HepG2 (cell line): ENCODE measurements around the gene ZBTB32. TPM values are rescaled to one million over a fixed set of nuclear protein-coding genes. Genes with fewer than 3 reads are reported as not detected.
A peak's percentile ranks its signal among the peaks of the same experiment; 100 is the strongest.

Experiments
- CHD2 ChIP-seq: IDR thresholded peaks from 2 replicates; pipeline ENCODE4 v1.6.1; 2011; ENCODE audit warnings: low read depth, low read length, improper control_type of control experiment
- FUBP1 ChIP-seq: sonication (generic); formaldehyde crosslinking; IDR thresholded peaks from 2 replicates; pipeline ENCODE4 v1.5.1; 2020; ENCODE audit warnings: missing genetic modification reagents, mild to moderate bottlenecking, borderline replicate concordance
- GABPA ChIP-seq, 2 experiments: IDR thresholded peaks; 2 replicates each; pipeline ENCODE4 v1.6.1; 2011 to 2016; ENCODE audit warnings: low read depth in 2 of 2, low read length in 1 of 2, missing biosample characterization in 1 of 2, missing genetic modification characterization in 1 of 2
- GATAD2A ChIP-seq: IDR thresholded peaks from 2 replicates; pipeline ENCODE4 v1.6.1; 2016
- MAFK ChIP-seq, 2 experiments: IDR thresholded peaks in 1 of 2; conservative IDR thresholded peaks in 1 of 2; 2 replicates each; pipeline ENCODE4 v1.6.1; 2011; ENCODE audit warnings: improper control_type of control experiment in 2 of 2, low read length in 2 of 2
- NR3C1 ChIP-seq: sonication (generic); formaldehyde crosslinking; IDR thresholded peaks from 2 replicates; pipeline ENCODE4 v1.4.0; 2020; ENCODE audit warnings: missing genetic modification reagents
- SMARCE1 ChIP-seq: fragments of 450-650 bp; IDR thresholded peaks from 2 replicates; pipeline ENCODE4 v1.6.1; 2017; ENCODE audit warnings: borderline replicate concordance
- TBX2 ChIP-seq: sonication (generic); formaldehyde crosslinking; IDR thresholded peaks from 2 replicates; pipeline ENCODE4 v1.5.0; 2020; ENCODE audit warnings: missing genetic modification reagents, mild to moderate bottlenecking, borderline replicate concordance
- THRA ChIP-seq: sonication (generic); formaldehyde crosslinking; IDR thresholded peaks from 2 replicates; pipeline ENCODE4 v1.4.0; 2020; ENCODE audit warnings: missing genetic modification reagents, borderline replicate concordance
- ZNF12 ChIP-seq: sonication (generic); formaldehyde crosslinking; IDR thresholded peaks from 2 replicates; pipeline ENCODE4 v1.5.0; 2020; ENCODE audit warnings: missing genetic modification reagents
- ZNF17 ChIP-seq: sonication (generic); formaldehyde crosslinking; IDR thresholded peaks from 2 replicates; pipeline ENCODE4 v1.5.0; 2020; ENCODE audit warnings: mild to moderate bottlenecking, missing genetic modification reagents
- ZNF24 ChIP-seq: fragments of 450-650 bp; IDR thresholded peaks from 2 replicates; pipeline ENCODE4 v1.6.1; 2017; ENCODE audit warnings: antibody characterized with exemption, mild to moderate bottlenecking
- ZNF530 ChIP-seq: sonication (generic); formaldehyde crosslinking; IDR thresholded peaks from 2 replicates; pipeline ENCODE4 v1.5.0; 2020; ENCODE audit warnings: low read depth, mild to moderate bottlenecking, missing genetic modification reagents
- ZNF639 ChIP-seq: conservative IDR thresholded peaks from 2 replicates; pipeline ENCODE4 v1.6.1; 2018; ENCODE audit warnings: missing genetic modification reagents
- ZNF720 ChIP-seq: sonication (generic); formaldehyde crosslinking; IDR thresholded peaks from 2 replicates; pipeline ENCODE4 v1.4.0; 2020; ENCODE audit warnings: missing genetic modification reagents
- polyA plus RNA-seq, 8 experiments: library from polyadenylated mRNA; depleted of rRNA in 3 of 8; stranded (reverse) in 7 of 8; unstranded in 1 of 8; fragments of >200 nt; fragmentation: Illumina TruSeq in 4 of 8; extraction: Trizol in 4 of 8; gene quantifications; 2 replicates each; pipeline versions ENCODE4 v1.2.1 to v1.2.3, GENCODE V29; 2011 to 2016; ENCODE audit warnings: low read depth in 4 of 8, missing spikeins in 1 of 8, mixed read lengths in 1 of 8; ENCODE audit not compliant: insufficient read depth in 1 of 8
- total RNA-seq, 5 experiments: library from RNA; depleted of rRNA; stranded (reverse); fragments of >200 nt; fragmentation: Illumina TruSeq; extraction: Trizol; gene quantifications; 2 replicates each; pipeline ENCODE4 v1.2.3, GENCODE V29; 2016; ENCODE audit warnings: low read depth in 1 of 5
- TF ChIP-seq, protein P1 (sequence below), 2 experiments: sonication (generic) in 1 of 2; formaldehyde crosslinking in 1 of 2; IDR thresholded peaks; 2 replicates each; pipeline versions ENCODE4 v1.4.0 to v1.6.1; 2016 to 2020; ENCODE audit warnings: borderline replicate concordance in 1 of 2, low read depth in 1 of 2, mild to moderate bottlenecking in 1 of 2, missing genetic modification reagents in 1 of 2

The ZBTB32 gene
- total and polyA plus RNA-seq, 2 of the 13 experiments (the other 11 are each of a cell fraction or from before 2014, with no cell fraction given) = not detected

GRCh38 chr19:35757749-35758608 lies 53.6 kb downstream of the ZBTB32 start, which contains the start of gene PROSER3 (continued):
- no peak for TF ChIP-seq FUBP1
- TF ChIP-seq ZNF530 (CRISPR knock-in tag) = no peak
- 0 out of 2 replicates have a peak, but pooled peaks have one; percentile 10 for TF ChIP-seq GATAD2A (CRISPR knock-in tag)
- peak; percentile 75 for TF ChIP-seq CHD2
- no peak for TF ChIP-seq NR3C1 (CRISPR knock-in tag)
- no peak for TF ChIP-seq SMARCE1
- TF ChIP-seq ZNF12 = no peak
- TF ChIP-seq TBX2 (CRISPR knock-in tag) = no peak; the same call in 1 of the 2 replicates
- TF ChIP-seq ZNF720 (CRISPR knock-in tag) = no peak
- no peak for TF ChIP-seq MAFK (conservative IDR thresholded peaks at IDR 0.05 in 1 of 2, IDR thresholded peaks at IDR 0.05 in 1 of 2; ENCODE audit: low read length in 2 of 2)
- peak; percentile 50 for TF ChIP-seq GABPA (IDR thresholded peaks at IDR 0.05; ENCODE audit: low read depth, low read length)
- peak; percentile 79 for TF ChIP-seq GABPA (CRISPR knock-in tag; IDR thresholded peaks at IDR 0.05; ENCODE audit: low read depth)
- TF ChIP-seq ZNF24 = no peak
- TF ChIP-seq THRA (CRISPR knock-in tag) = no peak
- TF ChIP-seq ZNF17 (CRISPR knock-in tag) = no peak
- TF ChIP-seq, protein P1, sequence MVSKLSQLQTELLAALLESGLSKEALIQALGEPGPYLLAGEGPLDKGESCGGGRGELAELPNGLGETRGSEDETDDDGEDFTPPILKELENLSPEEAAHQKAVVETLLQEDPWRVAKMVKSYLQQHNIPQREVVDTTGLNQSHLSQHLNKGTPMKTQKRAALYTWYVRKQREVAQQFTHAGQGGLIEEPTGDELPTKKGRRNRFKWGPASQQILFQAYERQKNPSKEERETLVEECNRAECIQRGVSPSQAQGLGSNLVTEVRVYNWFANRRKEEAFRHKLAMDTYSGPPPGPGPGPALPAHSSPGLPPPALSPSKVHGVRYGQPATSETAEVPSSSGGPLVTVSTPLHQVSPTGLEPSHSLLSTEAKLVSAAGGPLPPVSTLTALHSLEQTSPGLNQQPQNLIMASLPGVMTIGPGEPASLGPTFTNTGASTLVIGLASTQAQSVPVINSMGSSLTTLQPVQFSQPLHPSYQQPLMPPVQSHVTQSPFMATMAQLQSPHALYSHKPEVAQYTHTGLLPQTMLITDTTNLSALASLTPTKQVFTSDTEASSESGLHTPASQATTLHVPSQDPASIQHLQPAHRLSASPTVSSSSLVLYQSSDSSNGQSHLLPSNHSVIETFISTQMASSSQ (IDR thresholded peaks at IDR 0.05; ENCODE audit: low read depth) = no peak
- TF ChIP-seq, protein P1 (CRISPR knock-in tag; IDR thresholded peaks at IDR 0.05; ENCODE audit: borderline replicate concordance) = peak; percentile 40; the same call in 1 of the 2 replicates
- TF ChIP-seq ZNF639 = no peak
